Activated CD8-positive, alpha-beta T cell treated with anti-CD3 and anti-CD28 coated beads for 36 hours (primary cell): ENCODE measurements around the gene BEAN1. TPM values are rescaled to one million over a fixed set of nuclear protein-coding genes. Genes with fewer than 3 reads are reported as not detected.

ENCODE experiments used
- ATAC-seq: fragments of 200-7000 bp; cut with Tn5 transposase; one replicate; pipeline ENCODE4 v1.10.0; 2021; ENCODE audit warnings: mild to moderate bottlenecking, moderate library complexity
- CTCF ChIA-PET: fragments of 350-600 bp; sonication (Branson Sonifier 250); formaldehyde crosslinking; loops from one replicate; lab custom pipeline; 2021; ENCODE audit warnings: antibody characterized with exemption; lab: Charles Lee
- POLR2A ChIA-PET: fragments of 350-600 bp; sonication (Branson Sonifier 250); formaldehyde crosslinking; loops from one replicate; lab custom pipeline; 2021; ENCODE audit warnings: antibody characterized with exemption; lab: Charles Lee
- DNase-seq: peaks from one replicate; pipeline ENCODE4 v3.0.0-alpha.2; 2020
- H3K27ac Mint-ChIP-seq: one replicate; pipeline ENCODE4 v1.8.0; 2021; ENCODE audit warnings: mild to moderate bottlenecking, mixed read lengths
- H3K27me3 Mint-ChIP-seq: one replicate; pipeline ENCODE4 v1.8.0; 2021; ENCODE audit warnings: mixed read lengths
- H3K36me3 Mint-ChIP-seq: one replicate; pipeline ENCODE4 v1.8.0; 2021; ENCODE audit warnings: low read depth, mixed read lengths
- H3K4me1 Mint-ChIP-seq: one replicate; pipeline ENCODE4 v1.8.0; 2021; ENCODE audit warnings: low read depth, mixed read lengths
- H3K4me3 Mint-ChIP-seq: one replicate; pipeline ENCODE4 v1.8.0; 2021; ENCODE audit warnings: mild to moderate bottlenecking, moderate library complexity, mixed read lengths
- H3K9me3 Mint-ChIP-seq: one replicate; pipeline ENCODE4 v1.8.0; 2021; ENCODE audit warnings: mixed read lengths
- CTCF ChIP-seq: fragments of 200-600 bp; IDR thresholded peaks from one replicate; pipeline ENCODE4 v1.8.0; 2022; ENCODE audit warnings: antibody characterized with exemption, mild to moderate bottlenecking
- intact Hi-C: fragments of 100-400 bp; cut with micrococcal nuclease; formaldehyde crosslinking; loops from one replicate; pipeline ENCODE4 v1.10.0; 2022
- total RNA-seq, 2 experiments: library from RNA; stranded (reverse); gene quantifications; one replicate each; pipeline ENCODE4 v1.2.3, GENCODE V29; 2021

Gene BEAN1
- total RNA-seq, 2 experiments from 2014 or later = not detected

- Mint-ChIP-seq H3K27me3 (no peaks in the 10 kb centered on the region), H3K4me3 (no peak overlapping the region), H3K9me3 (no peaks in the 10 kb centered on the region), H3K36me3 (no peaks in the 10 kb centered on the region), H3K4me1 (peaks cover 19% of the 10 kb centered on the region), H3K27ac (no peak overlapping the region)
- DNase-seq (no peak), ATAC-seq (no peak)
- ChIA-PET POLR2A (no interaction called here), CTCF (interaction anchor here (0.8 to 13.3 kb wide), 4 partner anchors 42 to 135 kb away, joined by 3 to 158 read pairs (median 5); no protein-coding TSS in a partner anchor)
- intact Hi-C loops = no loop called here
- TF ChIP-seq CTCF = no peak
These were observed 46.0 kb downstream of the BEAN1 start for GRCh38 chr16:66473051-66473571.

- ChIA-PET CTCF (interaction anchor here (0.8 to 13.3 kb wide), 7 partner anchors 10 to 135 kb away, joined by 3 to 158 read pairs (median 4); no protein-coding TSS in a partner anchor), POLR2A (interaction anchor here (0.8 to 1.6 kb wide), 5 partner anchors 11 to 115 kb away, joined by 3 to 5 read pairs (median 4); partner anchors contain the start of gene CKLF)
- ATAC-seq (no peak), DNase-seq (no peak)
- Mint-ChIP-seq H3K27me3 (no peaks in the 10 kb centered on the region), H3K36me3 (no peaks in the 10 kb centered on the region), H3K27ac (peak overlapping the region; percentile 9), H3K9me3 (no peaks in the 10 kb centered on the region), H3K4me3 (no peak overlapping the region), H3K4me1 (peaks cover 23% of the 10 kb centered on the region)
- TF ChIP-seq CTCF = no peak
- intact Hi-C loops = no loop called here
These were observed 46.8 kb downstream of the BEAN1 start for GRCh38 chr16:66473654-66474519.

- intact Hi-C loops = no loop called here
- Mint-ChIP-seq H3K27ac (peak overlapping the region; percentile 41), H3K4me1 (peaks cover 30% of the 10 kb centered on the region), H3K27me3 (no peaks in the 10 kb centered on the region), H3K9me3 (no peaks in the 10 kb centered on the region), H3K36me3 (no peaks in the 10 kb centered on the region), H3K4me3 (no peak overlapping the region)
- CTCF ChIA-PET = interaction anchor here (0.8 to 13.3 kb wide), 7 partner anchors 10 to 117 kb away, joined by 3 to 158 read pairs (median 4); no protein-coding TSS in a partner anchor
- TF ChIP-seq CTCF = no peak
- POLR2A ChIA-PET = interaction anchor here (0.7 to 1.6 kb wide), 7 partner anchors 10 to 114 kb away, joined by 3 to 5 read pairs (median 4); partner anchors contain the start of gene CKLF
- ATAC-seq = peak; percentile 91
- peak; percentile 83 for DNase-seq
These were observed 47.7 kb downstream of the BEAN1 start for GRCh38 chr16:66474750-66475199.

- intact Hi-C loops = no loop called here
- no peak overlapping the region for H3K27ac Mint-ChIP-seq
- DNase-seq (no peak), ATAC-seq (no peak)
- H3K36me3 Mint-ChIP-seq = no peaks in the 10 kb centered on the region
- H3K9me3 Mint-ChIP-seq = no peaks in the 10 kb centered on the region
- H3K4me1 Mint-ChIP-seq = peaks cover 30% of the 10 kb centered on the region
- H3K27me3 Mint-ChIP-seq = no peaks in the 10 kb centered on the region
- ChIA-PET CTCF (interaction anchor here (1.1 to 13.3 kb wide), 8 partner anchors 9 to 129 kb away, joined by 3 to 158 read pairs (median 4); partner anchors contain the start of gene CMTM3), POLR2A (interaction anchor here (0.7 to 1.6 kb wide), 6 partner anchors 37 to 114 kb away, joined by 3 to 5 read pairs (median 4); partner anchors contain the start of gene CKLF)
- H3K4me3 Mint-ChIP-seq = no peak overlapping the region
- no peak for TF ChIP-seq CTCF
These were observed 48.1 kb downstream of the BEAN1 start for GRCh38 chr16:66475232-66475631.
